OCI-LY1 (cell line): Measurements from ENCODE around the gene RGS9.

Experiments used
- H2AFZ ChIP-seq: fragments of 200-600 bp; sonication (generic), shearing (Covaris generic); 2 replicates; pipeline ENCODE4 v1.6.0; 2014; ENCODE audit warnings: antibody characterized with exemption, mild to moderate bottlenecking, low read length
- H3F3A ChIP-seq: fragments of 200-600 bp; sonication (generic), shearing (Covaris generic); 2 replicates; pipeline ENCODE4 v1.6.0; 2014; ENCODE audit warnings: mild to moderate bottlenecking, antibody characterized with exemption, low read length, moderate library complexity; ENCODE audit not compliant: insufficient read depth
- H3K27ac ChIP-seq: fragments of 200-600 bp; sonication (generic); 2 replicates; pipeline ENCODE4 v1.5.1; 2014; ENCODE audit warnings: low read length, mixed run types, mild to moderate bottlenecking, low read depth; ENCODE audit not compliant: poor library complexity, severe bottlenecking
- H3K27me3 ChIP-seq: fragments of 200-600 bp; sonication (generic); 2 replicates; pipeline ENCODE4 v1.6.0; 2014; ENCODE audit warnings: antibody characterized with exemption, mild to moderate bottlenecking, low read length, moderate library complexity; ENCODE audit not compliant: insufficient read depth
- H3K36me3 ChIP-seq: fragments of 200-600 bp; sonication (generic); 2 replicates; pipeline ENCODE4 v1.6.1; 2014; ENCODE audit warnings: mild to moderate bottlenecking, antibody characterized with exemption, low read length, moderate library complexity, mixed read lengths; ENCODE audit not compliant: insufficient read depth
- H3K4me1 ChIP-seq: fragments of 200-600 bp; sonication (generic); 2 replicates; pipeline ENCODE4 v1.5.1; 2014; ENCODE audit warnings: mild to moderate bottlenecking, low read length, moderate library complexity; ENCODE audit not compliant: insufficient read depth, severe bottlenecking
- H3K4me2 ChIP-seq: fragments of 200-600 bp; sonication (generic), shearing (Covaris generic); 2 replicates; pipeline ENCODE4 v1.6.1; 2014; ENCODE audit warnings: low read length
- H3K4me3 ChIP-seq: fragments of 200-600 bp; sonication (generic); 2 replicates; pipeline ENCODE4 v1.5.1; 2014; ENCODE audit warnings: low read length, low read depth, mild to moderate bottlenecking, mixed read lengths; ENCODE audit not compliant: poor library complexity, severe bottlenecking
- H3K79me2 ChIP-seq: fragments of 200-600 bp; shearing (Covaris generic); 2 replicates; pipeline ENCODE4 v1.6.1; 2016; ENCODE audit warnings: mixed run types, low read length, mixed read lengths; ENCODE audit not compliant: insufficient read depth
- H3K9ac ChIP-seq: fragments of 200-600 bp; sonication (generic), shearing (Covaris generic); 2 replicates; pipeline ENCODE4 v1.6.1; 2014; ENCODE audit warnings: mild to moderate bottlenecking, low read length, mixed read lengths
- H3K9me2 ChIP-seq: fragments of 200-600 bp; sonication (generic), shearing (Covaris generic); 2 replicates; pipeline ENCODE4 v1.6.1; 2014; ENCODE audit warnings: low read depth, mild to moderate bottlenecking, low read length, mixed read lengths
- H3K9me3 ChIP-seq: fragments of 200-600 bp; shearing (Covaris generic); 2 replicates; pipeline ENCODE4 v1.6.1; 2014; ENCODE audit warnings: low read length, mixed read lengths
- H4K20me1 ChIP-seq: fragments of 200-600 bp; sonication (generic), shearing (Covaris generic); 2 replicates; pipeline ENCODE4 v1.6.0; 2016; ENCODE audit warnings: mild to moderate bottlenecking, low read length; ENCODE audit not compliant: insufficient read depth
- EZH2 ChIP-seq: fragments of 200-600 bp; sonication (generic), shearing (Covaris generic); IDR thresholded peaks from 2 replicates; pipeline ENCODE4 v1.8.0; 2017; ENCODE audit warnings: borderline replicate concordance, mixed run types, mild to moderate bottlenecking, antibody characterized with exemption, low read length, moderate library complexity, mixed read lengths
- TF ChIP-seq, protein P1 (sequence below): fragments of 200-600 bp; sonication (generic), shearing (Covaris generic); IDR thresholded peaks from 2 replicates; pipeline ENCODE4 v1.5.1; 2017; ENCODE audit warnings: mild to moderate bottlenecking, antibody characterized with exemption, low read length, moderate library complexity, mixed read lengths

The RGS9 gene

DNA sequence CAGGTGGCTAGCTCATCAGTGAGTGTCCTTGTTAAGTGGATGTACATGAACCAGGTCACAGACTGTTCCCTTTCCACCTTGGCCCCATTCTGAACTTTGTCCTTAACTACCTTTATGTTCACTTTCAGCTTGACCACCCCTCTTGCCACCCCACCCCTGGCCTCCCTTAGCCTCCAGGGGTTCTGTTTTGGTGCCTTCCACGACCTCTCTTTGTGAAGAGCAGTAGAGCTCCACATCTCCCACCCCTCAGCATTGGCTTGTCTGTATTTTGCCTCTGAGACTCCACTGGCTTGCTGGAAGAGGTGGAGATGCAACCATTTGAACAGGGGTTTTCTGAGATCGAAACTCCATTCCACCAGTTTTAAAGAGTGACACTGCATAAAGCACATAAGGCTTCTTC lies 123.5 kb downstream of the RGS9 start:
- Histone ChIP-seq H3K9ac (no peak overlapping the region), H3K36me3 (no peaks in the 10 kb centered on the region), H3F3A (no peaks in the 10 kb centered on the region), H2AFZ (no peak overlapping the region), H3K27ac (no peak overlapping the region), H4K20me1 (no peaks in the 10 kb centered on the region), H3K4me2 (no peak overlapping the region), H3K4me3 (no peak overlapping the region), H3K9me2 (no peaks in the 10 kb centered on the region), H3K4me1 (no peaks in the 10 kb centered on the region), H3K9me3 (no peaks in the 10 kb centered on the region), H3K27me3 (no peaks in the 10 kb centered on the region; the same call in 1 of the 2 replicates), H3K79me2 (no peaks in the 10 kb centered on the region)
- no peak for TF ChIP-seq EZH2
- TF ChIP-seq, protein P1, sequence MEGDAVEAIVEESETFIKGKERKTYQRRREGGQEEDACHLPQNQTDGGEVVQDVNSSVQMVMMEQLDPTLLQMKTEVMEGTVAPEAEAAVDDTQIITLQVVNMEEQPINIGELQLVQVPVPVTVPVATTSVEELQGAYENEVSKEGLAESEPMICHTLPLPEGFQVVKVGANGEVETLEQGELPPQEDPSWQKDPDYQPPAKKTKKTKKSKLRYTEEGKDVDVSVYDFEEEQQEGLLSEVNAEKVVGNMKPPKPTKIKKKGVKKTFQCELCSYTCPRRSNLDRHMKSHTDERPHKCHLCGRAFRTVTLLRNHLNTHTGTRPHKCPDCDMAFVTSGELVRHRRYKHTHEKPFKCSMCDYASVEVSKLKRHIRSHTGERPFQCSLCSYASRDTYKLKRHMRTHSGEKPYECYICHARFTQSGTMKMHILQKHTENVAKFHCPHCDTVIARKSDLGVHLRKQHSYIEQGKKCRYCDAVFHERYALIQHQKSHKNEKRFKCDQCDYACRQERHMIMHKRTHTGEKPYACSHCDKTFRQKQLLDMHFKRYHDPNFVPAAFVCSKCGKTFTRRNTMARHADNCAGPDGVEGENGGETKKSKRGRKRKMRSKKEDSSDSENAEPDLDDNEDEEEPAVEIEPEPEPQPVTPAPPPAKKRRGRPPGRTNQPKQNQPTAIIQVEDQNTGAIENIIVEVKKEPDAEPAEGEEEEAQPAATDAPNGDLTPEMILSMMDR, result no peak

DNA sequence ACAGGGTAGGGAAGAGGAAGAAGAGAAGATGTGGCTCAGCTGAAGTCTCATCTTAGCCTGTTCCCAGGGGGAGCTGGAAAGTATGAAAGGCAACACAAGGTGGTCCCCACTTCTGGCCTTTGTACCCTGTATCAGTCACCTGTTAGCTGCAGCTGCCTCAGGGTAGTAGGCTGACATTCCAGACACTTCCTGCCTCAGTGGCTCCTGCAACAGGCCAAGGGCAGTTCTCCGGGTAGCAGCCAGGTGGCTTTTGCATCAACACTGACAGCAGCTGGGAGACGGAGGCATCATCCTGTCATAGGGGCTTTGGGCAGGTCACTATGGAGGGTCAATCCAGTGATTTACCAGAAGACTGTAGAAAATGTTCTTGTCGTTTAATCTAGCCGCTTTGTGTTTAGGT lies 124.0 kb downstream of the RGS9 start:
- H4K20me1 ChIP-seq, result no peaks in the 10 kb centered on the region

DNA sequence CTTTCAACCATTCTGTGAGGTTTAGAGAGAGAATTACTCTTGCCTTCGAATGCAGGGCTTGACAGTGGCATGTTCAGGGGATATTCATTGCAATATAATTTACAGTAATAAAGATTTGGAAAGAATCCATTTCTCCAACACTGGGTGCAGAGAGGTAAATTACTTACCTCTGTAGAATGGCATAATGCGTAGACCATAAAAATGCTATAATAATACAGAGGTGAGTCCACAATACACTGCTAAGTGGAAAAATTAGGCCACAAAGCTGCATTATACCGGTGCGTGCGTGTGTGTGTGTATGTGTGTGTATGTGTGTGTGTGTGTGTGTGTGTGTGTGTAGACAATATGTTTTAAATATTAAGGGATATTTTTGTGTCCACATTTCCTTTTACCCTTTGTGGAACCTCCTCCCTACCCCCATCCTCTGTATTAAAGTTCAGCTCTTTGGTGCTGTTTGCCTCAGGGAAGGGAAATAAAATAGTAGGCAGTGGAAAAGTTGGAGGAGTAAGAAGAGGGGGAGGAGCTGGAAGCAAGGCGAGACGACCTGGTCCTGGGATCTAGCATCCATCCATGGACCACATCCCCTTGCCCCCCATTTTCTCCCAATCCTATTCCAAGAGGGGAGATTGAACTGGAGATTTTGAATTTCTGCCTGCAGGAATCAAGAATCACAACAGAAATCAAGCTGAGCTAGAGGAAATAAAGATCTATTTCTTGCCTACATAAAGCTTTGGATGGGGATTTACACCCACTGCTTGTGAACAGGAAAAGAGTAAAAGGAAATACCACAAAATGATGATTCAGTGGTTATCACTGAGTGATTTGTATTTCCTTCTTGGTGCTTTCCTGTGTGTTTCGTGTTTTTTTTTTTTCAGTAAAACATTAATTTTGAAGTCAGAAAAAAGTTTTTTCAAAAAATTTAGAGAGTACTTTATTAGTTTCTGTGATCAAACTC lies 124.8 kb downstream of the RGS9 start:
- no peak overlapping the region for H3K27ac ChIP-seq
- H2AFZ ChIP-seq, result no peak overlapping the region
- H3K4me2 ChIP-seq, result no peak overlapping the region
- no peaks in the 10 kb centered on the region; the same call in 1 of the 2 replicates for H3K27me3 ChIP-seq
- H3K9me3 ChIP-seq, result no peaks in the 10 kb centered on the region
- no peaks in the 10 kb centered on the region for H3K79me2 ChIP-seq
- H3K4me1 ChIP-seq, result no peaks in the 10 kb centered on the region
- no peaks in the 10 kb centered on the region for H4K20me1 ChIP-seq
- no peak overlapping the region for H3K4me3 ChIP-seq
- H3K36me3 ChIP-seq, result no peaks in the 10 kb centered on the region
- no peak for TF ChIP-seq EZH2
- TF ChIP-seq, protein P1, result no peak
- H3F3A ChIP-seq, result no peaks in the 10 kb centered on the region
- H3K9ac ChIP-seq, result no peak overlapping the region
- no peaks in the 10 kb centered on the region for H3K9me2 ChIP-seq

More for the DNA sequence above, 124.0 kb downstream of the RGS9 start:
- Histone ChIP-seq H3K9me3 (no peaks in the 10 kb centered on the region), H3K4me1 (no peaks in the 10 kb centered on the region), H2AFZ (no peak overlapping the region), H3K36me3 (no peaks in the 10 kb centered on the region), H3K4me2 (no peak overlapping the region), H3K9me2 (no peaks in the 10 kb centered on the region), H3K27me3 (no peaks in the 10 kb centered on the region; the same call in 1 of the 2 replicates), H3K4me3 (no peak overlapping the region), H3K27ac (no peak overlapping the region), H3K9ac (no peak overlapping the region), H3F3A (no peaks in the 10 kb centered on the region), H3K79me2 (no peaks in the 10 kb centered on the region)
- TF ChIP-seq, protein P1, result no peak
- TF ChIP-seq EZH2, result no peak
